DND-41 (cell line): ENCODE measurements around the gene HOXD12.

Source experiments
- CTCF ChIP-seq: IDR thresholded peaks from 2 replicates; pipeline ENCODE4 v1.5.1; 2012; ENCODE audit warnings: borderline replicate concordance, low read length, moderate library complexity, mild to moderate bottlenecking; ENCODE audit not compliant: poor library complexity, severe bottlenecking; ENCODE audit errors: extremely low read depth
- EZH2 ChIP-seq: IDR thresholded peaks from 3 replicates; pipeline ENCODE4 v1.6.1; 2012; ENCODE audit warnings: borderline replicate concordance, low read depth, mild to moderate bottlenecking, moderate library complexity, low read length, inconsistent platforms; ENCODE audit not compliant: severe bottlenecking

GRCh38 chr2:176095421-176095820, 4.2 kb upstream of the HOXD12 start:
- TF ChIP-seq CTCF (no peak), EZH2 (no peak)
